GM12878 (cell line): Measurements from ENCODE around the gene TRAPPC2. TPM values are rescaled to one million over a fixed set of nuclear protein-coding genes. Genes with fewer than 3 reads are reported as not detected.

Source experiments
- ATAC-seq: fragments of 200-7000 bp; cut with Tn5 transposase; 3 replicates; pipeline ENCODE4 v1.9.1; 2020; ENCODE audit warnings: mild to moderate bottlenecking, moderate library complexity
- BruUV-seq: library from RNA; stranded (reverse); fragments of 400-500 nt; replicated peaks from 2 replicates; lab custom pipeline; 2021; lab: Mats Ljungman, UMichigan
- CTCF ChIA-PET: fragments of 300-600 bp; sonication (Branson Sonifier 250); formaldehyde crosslinking; extraction: SDS; loops from one replicate; lab custom pipeline; 2021; ENCODE audit warnings: inconsistent platforms; lab: Yijun Ruan, JAX
- POLR2A ChIA-PET: fragments of 350-600 bp; formaldehyde crosslinking; extraction: SDS; loops from one replicate; lab custom pipeline; 2021; ENCODE audit warnings: inconsistent platforms; lab: Charles Lee
- RAD21 ChIA-PET: fragments of 300-600 bp; sonication (Branson Sonifier 250); formaldehyde crosslinking; loops from one replicate; lab custom pipeline; 2023; ENCODE audit warnings: antibody characterized with exemption; ENCODE audit not compliant: unreplicated experiment; lab: Charles Lee
- SMC1A ChIA-PET: fragments of 300-600 bp; sonication (Branson Sonifier 250); formaldehyde crosslinking; loops from one replicate; lab custom pipeline; 2023; ENCODE audit not compliant: unreplicated experiment, uncharacterized antibody; lab: Charles Lee
- DNase-seq: peaks from one replicate; pipeline ENCODE4 v3.0.0-alpha.2; 2011; ENCODE audit warnings: low read depth, low spot score
- FAIRE-seq: peaks from 3 replicates; lab custom pipeline; 2011; peaks lifted over from hg19 to GRCh38; lab: Jason Lieb, UNC
- H2AFZ ChIP-seq: 2 replicates; pipeline ENCODE4 v1.6.0; 2011; ENCODE audit warnings: low read depth, low read length, control low read depth; ENCODE audit not compliant: control insufficient read depth
- H3K27ac ChIP-seq: 2 replicates; pipeline ENCODE4 v1.5.1; 2011; ENCODE audit warnings: control low read depth; ENCODE audit not compliant: control insufficient read depth, insufficient read depth
- H3K27me3 ChIP-seq, 2 experiments: replicated peaks in 1 of 2; 2 replicates each; pipeline versions ENCODE4 v1.6.0 to v1.6.1; 2011; ENCODE audit warnings: low read length in 1 of 2; ENCODE audit not compliant: control insufficient read depth in 2 of 2, insufficient read depth in 2 of 2
- H3K36me3 ChIP-seq, 2 experiments: 2 replicates each; pipeline ENCODE4 v1.5.1; 2011; ENCODE audit warnings: low read length in 1 of 2; ENCODE audit not compliant: control insufficient read depth in 2 of 2, insufficient read depth in 2 of 2
- H3K4me1 ChIP-seq: 2 replicates; pipeline ENCODE4 v1.6.1; 2011; ENCODE audit warnings: mild to moderate bottlenecking, low read length, moderate library complexity, mixed read lengths; ENCODE audit not compliant: control insufficient read depth, insufficient read depth
- H3K4me2 ChIP-seq: 2 replicates; pipeline ENCODE4 v1.6.0; 2011; ENCODE audit warnings: control low read depth; ENCODE audit not compliant: control insufficient read depth, insufficient read depth
- H3K4me3 ChIP-seq: fragments of 200-600 bp; sonication (generic); 2 replicates; pipeline ENCODE4 v1.5.1; 2016
- H3K79me2 ChIP-seq: 2 replicates; pipeline ENCODE4 v1.6.0; 2011; ENCODE audit warnings: low read length; ENCODE audit not compliant: control insufficient read depth, insufficient read depth
- H3K9ac ChIP-seq: 2 replicates; pipeline ENCODE4 v1.8.0; 2011; ENCODE audit warnings: low read length, control low read depth, mixed read lengths; ENCODE audit not compliant: control insufficient read depth, insufficient read depth
- H3K9me3 ChIP-seq: replicated peaks from 3 replicates; pipeline ENCODE4 v1.5.1; 2011; ENCODE audit warnings: mild to moderate bottlenecking, low read length; ENCODE audit not compliant: control insufficient read depth, insufficient read depth
- H4K20me1 ChIP-seq: 2 replicates; pipeline ENCODE4 v1.6.0; 2011; ENCODE audit not compliant: control insufficient read depth, insufficient read depth
- CREM ChIP-seq: IDR thresholded peaks from 2 replicates; pipeline ENCODE4 v1.6.1; 2014; ENCODE audit warnings: antibody characterized with exemption, low read depth
- JUNB ChIP-seq: IDR thresholded peaks from 2 replicates; pipeline ENCODE4 v1.6.1; 2016; ENCODE audit warnings: antibody characterized with exemption, mild to moderate bottlenecking
- MTA3 ChIP-seq: IDR thresholded peaks from 2 replicates; pipeline ENCODE4 v1.6.1; 2012; ENCODE audit warnings: low read length, inconsistent platforms, borderline replicate concordance
- NFYA ChIP-seq: IDR thresholded peaks from 2 replicates; pipeline ENCODE4 v1.6.1; 2011; ENCODE audit warnings: low read depth, mild to moderate bottlenecking, low read length, improper control_type of control experiment, borderline replicate concordance
- NR2F1 ChIP-seq: fragments of 450-650 bp; conservative IDR thresholded peaks from 2 replicates; pipeline ENCODE4 v1.6.1; 2017; ENCODE audit warnings: mild to moderate bottlenecking
- PML ChIP-seq: IDR thresholded peaks from 2 replicates; pipeline ENCODE4 v1.6.1; 2012; ENCODE audit warnings: low read length, inconsistent platforms
- POLR2A ChIP-seq: IDR thresholded peaks from 2 replicates; pipeline ENCODE4 v1.6.1; 2011; ENCODE audit warnings: low read depth, mild to moderate bottlenecking, low read length
- SMARCA5 ChIP-seq: fragments of 450-650 bp; IDR thresholded peaks from 2 replicates; pipeline ENCODE4 v1.6.1; 2017; ENCODE audit warnings: mild to moderate bottlenecking
- SREBF1 ChIP-seq: IDR thresholded peaks from 2 replicates; pipeline ENCODE4 v1.6.1; 2012; ENCODE audit warnings: mild to moderate bottlenecking, low read length
- WGBS: methylation state at CpG from one replicate; pipeline ENCODE4 v1.1.6; 2016; ENCODE audit warnings: low lambda C conversion rate; ENCODE audit not compliant: insufficient replicate concordance, insufficient coverage; ENCODE audit errors: missing lambda C conversion rate; 5-methylcytosine and 5-hydroxymethylcytosine counted together
- in situ Hi-C: fragments of 300-500 bp; cut with MboI; formaldehyde crosslinking; loops from 9 replicates; pipeline ENCODE4 v1.14.3; 2018; ENCODE audit warnings: mixed read lengths
- intact Hi-C: fragments of 100-400 bp; cut with micrococcal nuclease; formaldehyde crosslinking; loops from one replicate; pipeline ENCODE4 v1.14.2; 2022; ENCODE audit not compliant: unreplicated experiment
- polyA plus RNA-seq, 11 experiments: library from polyadenylated mRNA; depleted of rRNA in 4 of 11; unstranded in 6 of 11; stranded (reverse) in 5 of 11; fragments of >200 nt; fragmentation: Nextera tagmentation in 4 of 11; fragmentation: Illumina TruSeq in 1 of 11; extraction: Ambion mirVana in 4 of 11; extraction: Trizol in 1 of 11; gene quantifications; 1 replicate in 1 of 11; 2 replicates in 10 of 11; pipeline versions ENCODE4 v1.2.1 to v1.2.3, GENCODE V29; 2011 to 2016; ENCODE audit warnings: inconsistent platforms in 2 of 11, missing spikeins in 2 of 11, low read depth in 1 of 11
- total RNA-seq, 4 experiments: library from RNA; depleted of rRNA in 3 of 4; stranded (reverse); fragments of >200 nt in 3 of 4; fragmentation: Illumina TruSeq in 1 of 4; extraction: Trizol in 1 of 4; gene quantifications; 2 replicates each; pipeline versions ENCODE4 v1.2.1 to v1.2.3, GENCODE V29; 2013 to 2021
- TF ChIP-seq, protein P1 (sequence below): IDR thresholded peaks from 2 replicates; pipeline ENCODE4 v1.6.1; 2012; ENCODE audit warnings: improper control_type of control experiment, low read depth, low read length; ENCODE audit not compliant: insufficient replicate concordance
- TF ChIP-seq, protein P2 (sequence below): fragments of 450-650 bp; IDR thresholded peaks from 2 replicates; pipeline ENCODE4 v1.6.1; 2016; ENCODE audit warnings: mild to moderate bottlenecking, moderate library complexity, borderline replicate concordance
- TF ChIP-seq, protein P3 (sequence below): fragments of 450-650 bp; conservative IDR thresholded peaks from 2 replicates; pipeline ENCODE4 v1.6.1; 2017; ENCODE audit warnings: mild to moderate bottlenecking, moderate library complexity

The TRAPPC2 gene
- total and polyA plus RNA-seq, 10 of the 15 experiments (the other 5 are each of a cell fraction or from before 2014, with no cell fraction given), result 12.4 to 28.4 (median 21.3) TPM

DNA sequence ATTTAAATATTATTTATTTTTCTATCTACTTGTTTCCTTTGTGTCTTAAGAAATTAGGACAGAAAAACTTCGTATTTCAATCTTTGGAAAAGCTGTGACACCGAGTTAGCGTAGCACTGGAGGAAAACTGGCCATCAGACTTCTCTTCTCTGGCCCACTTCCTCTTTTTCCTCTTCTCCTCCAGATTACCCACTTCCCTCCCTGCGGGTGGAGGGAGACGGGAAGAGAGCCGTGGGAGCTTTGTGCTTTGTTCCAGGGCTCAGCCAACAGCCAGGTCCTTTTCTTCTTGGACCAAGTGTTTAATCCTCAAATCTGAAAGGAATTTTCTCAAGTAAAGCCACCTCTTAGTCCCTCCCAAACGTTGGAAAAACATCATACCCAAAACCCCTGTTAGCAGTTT, 29.9 kb upstream of the TRAPPC2 start (continued):
- TF ChIP-seq, protein P1, sequence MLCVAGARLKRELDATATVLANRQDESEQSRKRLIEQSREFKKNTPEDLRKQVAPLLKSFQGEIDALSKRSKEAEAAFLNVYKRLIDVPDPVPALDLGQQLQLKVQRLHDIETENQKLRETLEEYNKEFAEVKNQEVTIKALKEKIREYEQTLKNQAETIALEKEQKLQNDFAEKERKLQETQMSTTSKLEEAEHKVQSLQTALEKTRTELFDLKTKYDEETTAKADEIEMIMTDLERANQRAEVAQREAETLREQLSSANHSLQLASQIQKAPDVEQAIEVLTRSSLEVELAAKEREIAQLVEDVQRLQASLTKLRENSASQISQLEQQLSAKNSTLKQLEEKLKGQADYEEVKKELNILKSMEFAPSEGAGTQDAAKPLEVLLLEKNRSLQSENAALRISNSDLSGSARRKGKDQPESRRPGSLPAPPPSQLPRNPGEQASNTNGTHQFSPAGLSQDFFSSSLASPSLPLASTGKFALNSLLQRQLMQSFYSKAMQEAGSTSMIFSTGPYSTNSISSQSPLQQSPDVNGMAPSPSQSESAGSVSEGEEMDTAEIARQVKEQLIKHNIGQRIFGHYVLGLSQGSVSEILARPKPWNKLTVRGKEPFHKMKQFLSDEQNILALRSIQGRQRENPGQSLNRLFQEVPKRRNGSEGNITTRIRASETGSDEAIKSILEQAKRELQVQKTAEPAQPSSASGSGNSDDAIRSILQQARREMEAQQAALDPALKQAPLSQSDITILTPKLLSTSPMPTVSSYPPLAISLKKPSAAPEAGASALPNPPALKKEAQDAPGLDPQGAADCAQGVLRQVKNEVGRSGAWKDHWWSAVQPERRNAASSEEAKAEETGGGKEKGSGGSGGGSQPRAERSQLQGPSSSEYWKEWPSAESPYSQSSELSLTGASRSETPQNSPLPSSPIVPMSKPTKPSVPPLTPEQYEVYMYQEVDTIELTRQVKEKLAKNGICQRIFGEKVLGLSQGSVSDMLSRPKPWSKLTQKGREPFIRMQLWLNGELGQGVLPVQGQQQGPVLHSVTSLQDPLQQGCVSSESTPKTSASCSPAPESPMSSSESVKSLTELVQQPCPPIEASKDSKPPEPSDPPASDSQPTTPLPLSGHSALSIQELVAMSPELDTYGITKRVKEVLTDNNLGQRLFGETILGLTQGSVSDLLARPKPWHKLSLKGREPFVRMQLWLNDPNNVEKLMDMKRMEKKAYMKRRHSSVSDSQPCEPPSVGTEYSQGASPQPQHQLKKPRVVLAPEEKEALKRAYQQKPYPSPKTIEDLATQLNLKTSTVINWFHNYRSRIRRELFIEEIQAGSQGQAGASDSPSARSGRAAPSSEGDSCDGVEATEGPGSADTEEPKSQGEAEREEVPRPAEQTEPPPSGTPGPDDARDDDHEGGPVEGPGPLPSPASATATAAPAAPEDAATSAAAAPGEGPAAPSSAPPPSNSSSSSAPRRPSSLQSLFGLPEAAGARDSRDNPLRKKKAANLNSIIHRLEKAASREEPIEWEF, result no peak

GRCh38 chrX:13763489-13763888, 29.1 kb upstream of the TRAPPC2 start:
- in situ Hi-C loops (no loop called here), intact Hi-C loops (no loop called here)
- Histone ChIP-seq H4K20me1 (no peaks in the 10 kb centered on the region), H3K4me2 (no peak overlapping the region), H2AFZ (no peak overlapping the region), H3K4me1 (peaks cover 25% of the 10 kb centered on the region), H3K9ac (no peak overlapping the region), H3K9me3 (no peaks in the 10 kb centered on the region), H3K27ac (no peak overlapping the region), H3K36me3 (peaks cover 0 to 12% of the 10 kb centered on the region in 2 experiments; a peak in 3 of 4 replicates), H3K4me3 (no peak overlapping the region), H3K27me3 (no peaks in the 10 kb centered on the region), H3K79me2 (no peaks in the 10 kb centered on the region)
- POLR2A ChIA-PET, result interaction anchor here (0.7 to 7.2 kb wide), 3 partner anchors 10 to 66 kb away, joined by 3 to 31 read pairs (median 6); no protein-coding TSS in a partner anchor
- WGBS, result 82% methylated on average over 8 of the region's 8 CpGs
- CTCF ChIA-PET, result interaction anchor here (1.6 to 9.0 kb wide), 2 partner anchors 14 to 17 kb away, joined by 5 to 95 read pairs; no protein-coding TSS in a partner anchor
- DNase-seq (no peak), ATAC-seq (no peak), FAIRE-seq (no peak)
- RAD21 ChIA-PET, result interaction anchor here (1.5 to 3.3 kb wide), 4 partner anchors 13 to 66 kb away, joined by 4 to 57 read pairs (median 10); partner anchors contain the start of genes OFD1 and TRAPPC2
- no TSS peak for BruUV-seq
- SMC1A ChIA-PET, result interaction anchor here (1.3 to 3.4 kb wide), 12 partner anchors 11 to 94 kb away, joined by 3 to 43 read pairs (median 6); partner anchors contain the start of genes OFD1 and TRAPPC2
- TF ChIP-seq NFYA, result no peak
- no peak for TF ChIP-seq NR2F1
- TF ChIP-seq SREBF1, result no peak
- TF ChIP-seq CREM, result no peak
- TF ChIP-seq MTA3, result no peak
- TF ChIP-seq SMARCA5, result no peak
- no peak for TF ChIP-seq JUNB
- TF ChIP-seq PML, result no peak
- TF ChIP-seq, protein P2, sequence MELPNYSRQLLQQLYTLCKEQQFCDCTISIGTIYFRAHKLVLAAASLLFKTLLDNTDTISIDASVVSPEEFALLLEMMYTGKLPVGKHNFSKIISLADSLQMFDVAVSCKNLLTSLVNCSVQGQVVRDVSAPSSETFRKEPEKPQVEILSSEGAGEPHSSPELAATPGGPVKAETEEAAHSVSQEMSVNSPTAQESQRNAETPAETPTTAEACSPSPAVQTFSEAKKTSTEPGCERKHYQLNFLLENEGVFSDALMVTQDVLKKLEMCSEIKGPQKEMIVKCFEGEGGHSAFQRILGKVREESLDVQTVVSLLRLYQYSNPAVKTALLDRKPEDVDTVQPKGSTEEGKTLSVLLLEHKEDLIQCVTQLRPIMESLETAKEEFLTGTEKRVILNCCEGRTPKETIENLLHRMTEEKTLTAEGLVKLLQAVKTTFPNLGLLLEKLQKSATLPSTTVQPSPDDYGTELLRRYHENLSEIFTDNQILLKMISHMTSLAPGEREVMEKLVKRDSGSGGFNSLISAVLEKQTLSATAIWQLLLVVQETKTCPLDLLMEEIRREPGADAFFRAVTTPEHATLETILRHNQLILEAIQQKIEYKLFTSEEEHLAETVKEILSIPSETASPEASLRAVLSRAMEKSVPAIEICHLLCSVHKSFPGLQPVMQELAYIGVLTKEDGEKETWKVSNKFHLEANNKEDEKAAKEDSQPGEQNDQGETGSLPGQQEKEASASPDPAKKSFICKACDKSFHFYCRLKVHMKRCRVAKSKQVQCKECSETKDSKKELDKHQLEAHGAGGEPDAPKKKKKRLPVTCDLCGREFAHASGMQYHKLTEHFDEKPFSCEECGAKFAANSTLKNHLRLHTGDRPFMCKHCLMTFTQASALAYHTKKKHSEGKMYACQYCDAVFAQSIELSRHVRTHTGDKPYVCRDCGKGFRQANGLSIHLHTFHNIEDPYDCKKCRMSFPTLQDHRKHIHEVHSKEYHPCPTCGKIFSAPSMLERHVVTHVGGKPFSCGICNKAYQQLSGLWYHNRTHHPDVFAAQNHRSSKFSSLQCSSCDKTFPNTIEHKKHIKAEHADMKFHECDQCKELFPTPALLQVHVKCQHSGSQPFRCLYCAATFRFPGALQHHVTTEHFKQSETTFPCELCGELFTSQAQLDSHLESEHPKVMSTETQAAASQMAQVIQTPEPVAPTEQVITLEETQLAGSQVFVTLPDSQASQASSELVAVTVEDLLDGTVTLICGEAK, result no peak
- TF ChIP-seq POLR2A, result no peak
- TF ChIP-seq, protein P3, sequence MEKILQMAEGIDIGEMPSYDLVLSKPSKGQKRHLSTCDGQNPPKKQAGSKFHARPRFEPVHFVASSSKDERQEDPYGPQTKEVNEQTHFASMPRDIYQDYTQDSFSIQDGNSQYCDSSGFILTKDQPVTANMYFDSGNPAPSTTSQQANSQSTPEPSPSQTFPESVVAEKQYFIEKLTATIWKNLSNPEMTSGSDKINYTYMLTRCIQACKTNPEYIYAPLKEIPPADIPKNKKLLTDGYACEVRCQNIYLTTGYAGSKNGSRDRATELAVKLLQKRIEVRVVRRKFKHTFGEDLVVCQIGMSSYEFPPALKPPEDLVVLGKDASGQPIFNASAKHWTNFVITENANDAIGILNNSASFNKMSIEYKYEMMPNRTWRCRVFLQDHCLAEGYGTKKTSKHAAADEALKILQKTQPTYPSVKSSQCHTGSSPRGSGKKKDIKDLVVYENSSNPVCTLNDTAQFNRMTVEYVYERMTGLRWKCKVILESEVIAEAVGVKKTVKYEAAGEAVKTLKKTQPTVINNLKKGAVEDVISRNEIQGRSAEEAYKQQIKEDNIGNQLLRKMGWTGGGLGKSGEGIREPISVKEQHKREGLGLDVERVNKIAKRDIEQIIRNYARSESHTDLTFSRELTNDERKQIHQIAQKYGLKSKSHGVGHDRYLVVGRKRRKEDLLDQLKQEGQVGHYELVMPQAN, result no peak
